Tibial artery (tissue), 4 donors: ENCODE results near the gene JADE3.
A peak's percentile ranks its signal among the peaks of the same experiment; 100 is the strongest.

ENCODE experiments used
- DNase-seq, 2 donors: peaks; one replicate each; pipeline ENCODE4 v3.0.0-alpha.2; 2019
- H3K27ac ChIP-seq, 2 donors: fragments of 200-600 bp; sonication (generic) in 1 of 2; 1 replicate in 1 of 2; 2 replicates in 1 of 2; pipeline ENCODE4 v1.5.1; 2018 to 2019; ENCODE audit warnings: mild to moderate bottlenecking in 1 of 2
- H3K27me3 ChIP-seq, 2 donors: fragments of 200-600 bp; sonication (generic) in 1 of 2; one replicate each; pipeline versions ENCODE4 v1.5.1 to v1.6.0; 2016 to 2019
- H3K36me3 ChIP-seq, 3 donors: fragments of 200-600 bp; sonication (generic) in 2 of 3; one replicate each; pipeline ENCODE4 v1.5.1; 2016 to 2019; ENCODE audit warnings: mild to moderate bottlenecking in 2 of 3
- H3K4me1 ChIP-seq, 4 donors: fragments of 200-600 bp; sonication (generic) in 2 of 4; 1 replicate in 3 of 4; 2 replicates in 1 of 4; pipeline ENCODE4 v1.5.1; 2016 to 2019
- H3K4me3 ChIP-seq, 2 donors: fragments of 200-600 bp; sonication (generic) in 1 of 2; 1 replicate in 1 of 2; 2 replicates in 1 of 2; pipeline ENCODE4 v1.5.1; 2018 to 2019; ENCODE audit warnings: mild to moderate bottlenecking in 2 of 2
- H3K9me3 ChIP-seq, 3 donors: fragments of 200-600 bp; sonication (generic) in 1 of 3; one replicate each; pipeline ENCODE4 v1.5.1; 2016 to 2019
- CTCF ChIP-seq, 2 experiments: fragments of 200-600 bp in 1 of 2; fragments of 450-650 bp in 1 of 2; IDR thresholded peaks; one replicate each; pipeline ENCODE4 v1.5.1; 2017 to 2019; ENCODE audit warnings: antibody characterized with exemption in 2 of 2, mild to moderate bottlenecking in 1 of 2, moderate library complexity in 1 of 2
- intact Hi-C: fragments of 100-400 bp; cut with DNase I; formaldehyde crosslinking; loops from one replicate; pipeline ENCODE4 v1.15.0; 2023; ENCODE audit warnings: low total_unique reads

JADE3 gene

GRCh38 chrX:47093248-47093647 lies 181.0 kb downstream of the JADE3 start:
- TF ChIP-seq CTCF (IDR thresholded peaks at IDR 0.05): peak; percentile 31 to 41
- Histone ChIP-seq H3K27me3 (no peaks in the 10 kb centered on the region), H3K36me3 (no peaks in the 10 kb centered on the region), H3K9me3 (no peaks in the 10 kb centered on the region), H3K27ac (no peak overlapping the region), H3K4me3 (no peak overlapping the region), H3K4me1 (no peaks in the 10 kb centered on the region)
- intact Hi-C loops: loop anchor here (5.0 kb wide), 1 partner anchor 336 kb away; the partner anchor contains the start of gene SLC9A7
- no peak for DNase-seq

GRCh38 chrX:47093860-47094259 lies 181.6 kb downstream of the JADE3 start:
- Histone ChIP-seq H3K27ac (no peak overlapping the region), H3K36me3 (no peaks in the 10 kb centered on the region), H3K27me3 (no peaks in the 10 kb centered on the region), H3K4me1 (no peaks in the 10 kb centered on the region), H3K9me3 (no peaks in the 10 kb centered on the region), H3K4me3 (no peak overlapping the region)
- TF ChIP-seq CTCF (IDR thresholded peaks at IDR 0.05): no peak
- intact Hi-C loops: loop anchor here (5.0 kb wide), 1 partner anchor 337 kb away; the partner anchor contains the start of gene SLC9A7
- no peak for DNase-seq

- TF ChIP-seq CTCF (IDR thresholded peaks at IDR 0.05): no peak
Observed at GRCh38 chrX:47097018-47097417, 184.8 kb downstream of the JADE3 start.

DNA sequence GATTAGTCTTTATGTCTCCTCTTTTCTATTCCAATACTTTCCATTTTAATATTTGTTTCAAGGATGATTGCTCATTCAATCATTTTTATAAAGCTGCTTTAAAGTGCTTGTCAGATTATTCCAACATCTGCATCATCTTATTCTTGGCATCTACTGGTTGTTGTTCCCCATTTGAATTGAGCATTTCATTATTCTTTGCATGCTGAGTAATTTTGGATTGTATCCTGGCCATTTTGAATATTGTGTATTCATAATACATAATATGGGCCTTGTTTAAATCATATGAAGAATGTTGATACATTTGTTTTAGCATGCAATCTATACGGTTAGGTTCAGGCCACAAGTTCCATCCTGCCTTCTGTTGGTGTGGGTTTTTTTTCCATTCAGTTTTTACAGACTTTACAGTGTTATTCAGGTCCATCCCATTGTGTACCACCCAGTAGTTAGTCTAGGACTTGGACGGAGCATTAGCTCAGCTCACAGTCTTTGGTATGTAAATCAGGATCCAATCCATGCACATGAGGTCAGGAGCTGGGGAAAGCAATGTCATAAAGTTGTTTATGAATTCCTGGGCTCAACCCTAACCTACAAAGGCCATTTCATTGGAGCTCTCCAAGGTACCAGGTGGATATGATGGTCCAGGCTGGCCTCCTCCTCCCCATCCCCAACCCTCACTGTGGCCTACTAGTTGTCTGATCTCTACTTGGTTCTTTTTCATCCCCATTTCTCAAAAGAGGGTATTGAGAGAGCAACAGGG lies 186.3 kb downstream of the JADE3 start:
- H3K9me3 ChIP-seq: no peaks in the 10 kb centered on the region
- H3K4me3 ChIP-seq: no peak overlapping the region
- no peaks in the 10 kb centered on the region for H3K27me3 ChIP-seq
- H3K27ac ChIP-seq: no peak overlapping the region
- intact Hi-C loops: no loop called here
- no peak for TF ChIP-seq CTCF (IDR thresholded peaks at IDR 0.05)
- no peaks in the 10 kb centered on the region for H3K36me3 ChIP-seq
- no peaks in the 10 kb centered on the region for H3K4me1 ChIP-seq
- DNase-seq: no peak

More at GRCh38 chrX:47097018-47097417, 184.8 kb downstream of the JADE3 start:
- Histone ChIP-seq H3K36me3 (no peaks in the 10 kb centered on the region), H3K4me1 (no peaks in the 10 kb centered on the region), H3K9me3 (no peaks in the 10 kb centered on the region), H3K4me3 (no peak overlapping the region), H3K27me3 (no peaks in the 10 kb centered on the region), H3K27ac (no peak overlapping the region)
- intact Hi-C loops: no loop called here
- no peak for DNase-seq

GRCh38 chrX:47101206-47101605 lies 189.0 kb downstream of the JADE3 start:
- H3K36me3 ChIP-seq: no peaks in the 10 kb centered on the region
- no peak for DNase-seq
- H3K9me3 ChIP-seq: no peaks in the 10 kb centered on the region
- no peak overlapping the region for H3K27ac ChIP-seq
- H3K4me1 ChIP-seq: no peaks in the 10 kb centered on the region
- no peak overlapping the region for H3K4me3 ChIP-seq
- H3K27me3 ChIP-seq: no peaks in the 10 kb centered on the region
- TF ChIP-seq CTCF (IDR thresholded peaks at IDR 0.05): no peak
- intact Hi-C loops: no loop called here
